MCF 10A (cell line): Measurements from ENCODE around the gene PLEKHA1. TPM values are rescaled to one million over a fixed set of nuclear protein-coding genes. Genes with fewer than 3 reads are reported as not detected.

Source experiments
- BruUV-seq: library from RNA; stranded (reverse); fragments of 400-500 nt; replicated peaks from 2 replicates; lab custom pipeline; 2021; lab: Mats Ljungman, UMichigan
- CTCF ChIA-PET: fragments of 300-600 bp; sonication (Branson Sonifier 250); formaldehyde crosslinking; extraction: SDS; loops from one replicate; lab custom pipeline; 2021; ENCODE audit warnings: antibody characterized with exemption, inconsistent platforms; lab: Yijun Ruan, JAX
- POLR2A ChIA-PET: fragments of 300-600, 350-650 bp; sonication (Branson Sonifier 250); formaldehyde crosslinking; extraction: SDS; loops from one replicate; lab custom pipeline; 2020; ENCODE audit warnings: antibody characterized with exemption, inconsistent platforms; lab: Yijun Ruan, JAX
- DNase-seq: peaks from one replicate; pipeline ENCODE4 v3.0.0-alpha.2; 2018; ENCODE audit not compliant: unreplicated experiment
- H3K27ac Mint-ChIP-seq: one replicate; pipeline ENCODE4 v1.8.0; 2022; ENCODE audit warnings: mild to moderate bottlenecking, low read depth, mixed read lengths; ENCODE audit not compliant: unreplicated experiment
- H3K27me3 Mint-ChIP-seq: one replicate; pipeline ENCODE4 v1.8.0; 2022; ENCODE audit warnings: mixed read lengths; ENCODE audit not compliant: insufficient read depth, unreplicated experiment
- H3K36me3 Mint-ChIP-seq: one replicate; pipeline ENCODE4 v1.8.0; 2022; ENCODE audit warnings: mild to moderate bottlenecking, moderate library complexity, mixed read lengths; ENCODE audit not compliant: insufficient read depth, unreplicated experiment
- H3K4me1 Mint-ChIP-seq: one replicate; pipeline ENCODE4 v1.8.0; 2022; ENCODE audit warnings: mixed read lengths; ENCODE audit not compliant: insufficient read depth, unreplicated experiment
- H3K4me3 Mint-ChIP-seq: one replicate; pipeline ENCODE4 v1.8.0; 2022; ENCODE audit warnings: mild to moderate bottlenecking, moderate library complexity, mixed read lengths; ENCODE audit not compliant: unreplicated experiment
- H3K9me3 Mint-ChIP-seq: one replicate; pipeline ENCODE4 v1.8.0; 2022; ENCODE audit warnings: mixed read lengths; ENCODE audit not compliant: unreplicated experiment
- CTCF ChIP-seq: fragments of 200-600 bp; IDR thresholded peaks from one replicate; pipeline ENCODE4 v1.8.0; 2022; ENCODE audit warnings: antibody characterized with exemption, mild to moderate bottlenecking; ENCODE audit not compliant: unreplicated experiment
- intact Hi-C: fragments of 100-400 bp; cut with micrococcal nuclease; formaldehyde crosslinking; loops from 2 replicates; pipeline ENCODE4 v1.14.1; 2022
- total RNA-seq: library from RNA; stranded (reverse); gene quantifications from 2 replicates; pipeline ENCODE4 v1.2.3, GENCODE V29; 2022

The PLEKHA1 gene
- total RNA-seq, 1 experiment from 2014 or later: 55.8 TPM

GRCh38 chr10:122359621-122360020, 14.9 kb upstream of the PLEKHA1 start:
- H3K36me3 Mint-ChIP-seq: no peaks in the 10 kb centered on the region
- intact Hi-C loops: no loop called here
- POLR2A ChIA-PET: interaction anchor here (0.6 to 1.7 kb wide), 3 partner anchors 8 to 48 kb away, joined by 4 to 5 read pairs (median 4); partner anchors contain the start of gene PLEKHA1
- H3K4me1 Mint-ChIP-seq: peaks cover 17% of the 10 kb centered on the region
- no TSS peak for BruUV-seq
- no peak overlapping the region for H3K4me3 Mint-ChIP-seq
- no peak for DNase-seq
- no peaks in the 10 kb centered on the region for H3K9me3 Mint-ChIP-seq
- H3K27me3 Mint-ChIP-seq: no peaks in the 10 kb centered on the region
- CTCF ChIA-PET: interaction anchor here (0.6 to 1.3 kb wide), 5 partner anchors 8 to 207 kb away, joined by 3 to 4 read pairs (median 3); no protein-coding TSS in a partner anchor
- no peak for TF ChIP-seq CTCF
- no peak overlapping the region for H3K27ac Mint-ChIP-seq

GRCh38 chr10:122361046-122361445, 13.5 kb upstream of the PLEKHA1 start:
- Mint-ChIP-seq H3K9me3 (no peaks in the 10 kb centered on the region), H3K4me1 (peaks cover 17% of the 10 kb centered on the region), H3K27me3 (no peaks in the 10 kb centered on the region), H3K4me3 (no peak overlapping the region), H3K27ac (no peak overlapping the region), H3K36me3 (no peaks in the 10 kb centered on the region)
- TF ChIP-seq CTCF: no peak
- no peak for DNase-seq
- no TSS peak for BruUV-seq
- POLR2A ChIA-PET: interaction anchor here (1.2 kb wide), 1 partner anchor 18 kb away, joined by 4 read pairs; no protein-coding TSS in a partner anchor
- CTCF ChIA-PET: interaction anchor here (0.9 kb wide), 1 partner anchor 13 kb away, joined by 4 read pairs; no protein-coding TSS in a partner anchor
- intact Hi-C loops: no loop called here

- ChIA-PET POLR2A (no interaction called here), CTCF (interaction anchor here (0.6 kb wide), 1 partner anchor 41 kb away, joined by 3 read pairs; no protein-coding TSS in a partner anchor)
- H3K36me3 Mint-ChIP-seq: no peaks in the 10 kb centered on the region
- H3K4me1 Mint-ChIP-seq: peaks cover 17% of the 10 kb centered on the region
- intact Hi-C loops: no loop called here
- no peak overlapping the region for H3K27ac Mint-ChIP-seq
- H3K27me3 Mint-ChIP-seq: no peaks in the 10 kb centered on the region
- DNase-seq: no peak
- H3K9me3 Mint-ChIP-seq: no peaks in the 10 kb centered on the region
- H3K4me3 Mint-ChIP-seq: no peak overlapping the region
- no TSS peak for BruUV-seq
- no peak for TF ChIP-seq CTCF
Observed at GRCh38 chr10:122362031-122362592, 12.4 kb upstream of the PLEKHA1 start.

GRCh38 chr10:122362621-122363020, 11.9 kb upstream of the PLEKHA1 start:
- peak; percentile 21 for DNase-seq
- ChIA-PET CTCF (no interaction called here), POLR2A (no interaction called here)
- Mint-ChIP-seq H3K36me3 (no peaks in the 10 kb centered on the region), H3K9me3 (no peaks in the 10 kb centered on the region), H3K4me3 (no peak overlapping the region), H3K27ac (no peak overlapping the region), H3K4me1 (peaks cover 17% of the 10 kb centered on the region), H3K27me3 (no peaks in the 10 kb centered on the region)
- intact Hi-C loops: no loop called here
- TF ChIP-seq CTCF: no peak
- BruUV-seq: no TSS peak
